HS-27A (cell line): ENCODE measurements around the gene GPSM1.
"Not testable (repeated sequence)": the region's sequence is repeated elsewhere in the genome, so short reads cannot be mapped to it uniquely, and the experiment has no call there.

Experiments
- DNase-seq: peaks from one replicate; pipeline ENCODE4 v3.0.0-alpha.2; 2012; ENCODE audit warnings: low read depth, missing footprints

Gene GPSM1

DNA sequence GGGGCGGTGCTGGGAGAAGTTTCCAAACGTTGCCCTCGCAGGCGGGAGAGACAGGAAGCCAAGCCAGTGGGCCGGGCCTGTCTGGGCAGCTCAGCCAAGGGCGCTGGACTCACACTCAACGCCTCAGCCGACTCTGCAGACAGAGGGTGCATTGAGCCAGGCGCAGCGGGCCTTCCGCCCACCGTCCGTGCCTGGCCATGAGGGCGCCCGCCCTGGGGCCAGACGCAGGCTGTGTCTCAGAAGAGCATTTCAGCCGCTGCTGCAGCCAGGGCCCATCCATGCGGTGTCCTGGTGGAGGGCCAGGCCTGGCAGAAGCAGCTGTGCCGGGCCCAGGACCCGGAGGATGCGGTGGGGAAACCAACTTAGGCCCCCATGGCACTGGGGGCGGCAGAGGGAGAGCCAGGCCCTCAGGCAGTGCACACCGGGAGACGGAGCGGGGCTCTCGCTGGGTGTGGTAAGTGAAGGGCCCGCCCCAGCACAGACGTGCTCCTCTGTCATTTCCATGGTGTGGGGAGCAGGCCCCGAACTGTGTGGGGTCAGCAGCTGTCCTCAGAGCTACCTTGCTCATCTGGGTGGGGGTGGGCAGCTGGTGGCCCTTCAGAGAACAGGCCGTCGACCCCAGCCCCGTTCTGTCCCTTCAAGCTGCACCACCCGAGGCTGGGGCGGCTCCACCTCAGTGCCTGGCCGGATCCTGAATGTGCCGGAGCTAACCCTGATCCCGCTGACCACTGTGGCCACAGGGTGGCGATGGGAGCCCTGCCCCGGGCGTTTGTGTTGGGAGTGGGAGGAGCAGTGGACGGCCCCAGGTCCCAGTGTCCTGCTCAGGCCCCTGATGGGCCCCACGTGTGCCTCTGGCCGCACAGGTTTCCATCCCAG lies 18.2 kb downstream of the GPSM1 start:
- DNase-seq = no peak

DNA sequence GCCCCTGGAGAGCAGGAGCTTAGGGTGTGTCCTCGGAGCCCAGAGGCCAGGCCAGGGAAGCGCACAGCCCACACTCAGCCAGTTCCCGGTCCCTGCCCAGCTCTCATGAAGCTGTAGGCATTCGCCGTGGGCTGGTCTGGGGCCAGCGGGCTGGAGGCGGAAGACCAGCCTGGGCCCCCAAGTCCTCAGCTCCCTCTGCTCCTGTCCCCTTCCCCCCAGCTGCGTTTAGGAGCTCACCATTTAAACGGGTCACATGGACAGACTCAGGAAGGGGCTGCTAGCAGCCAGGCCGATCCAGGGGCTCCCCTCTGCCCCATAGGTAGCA lies 18.8 kb downstream of the GPSM1 start:
- no peak for DNase-seq

DNA sequence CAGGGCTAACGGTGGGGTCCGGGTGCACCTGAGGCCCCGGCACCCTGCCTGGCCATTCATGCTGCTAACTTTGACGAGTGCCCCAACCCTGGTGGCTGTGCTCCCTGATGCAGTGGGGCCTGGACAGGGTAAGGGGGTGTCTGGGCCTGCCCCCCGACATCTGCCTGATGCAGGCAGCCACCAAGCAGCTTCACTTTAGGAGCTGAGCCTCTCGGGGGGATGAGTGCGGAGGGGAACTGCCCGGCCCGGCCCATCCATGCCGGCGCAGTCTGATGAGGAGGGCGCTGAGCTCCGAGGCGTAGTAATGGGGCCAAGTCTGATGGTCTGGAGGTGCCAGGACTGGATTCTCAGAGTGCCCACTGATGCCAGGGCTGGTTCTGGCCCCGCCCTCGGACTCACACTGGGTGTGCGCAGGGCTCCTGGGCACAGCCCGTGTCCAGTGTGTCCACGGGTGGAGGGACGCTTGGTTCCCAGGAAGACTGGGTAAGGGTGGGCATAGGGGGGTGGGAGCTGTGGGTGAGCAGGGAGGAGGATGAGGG lies 19.7 kb downstream of the GPSM1 start:
- no peak for DNase-seq

DNA sequence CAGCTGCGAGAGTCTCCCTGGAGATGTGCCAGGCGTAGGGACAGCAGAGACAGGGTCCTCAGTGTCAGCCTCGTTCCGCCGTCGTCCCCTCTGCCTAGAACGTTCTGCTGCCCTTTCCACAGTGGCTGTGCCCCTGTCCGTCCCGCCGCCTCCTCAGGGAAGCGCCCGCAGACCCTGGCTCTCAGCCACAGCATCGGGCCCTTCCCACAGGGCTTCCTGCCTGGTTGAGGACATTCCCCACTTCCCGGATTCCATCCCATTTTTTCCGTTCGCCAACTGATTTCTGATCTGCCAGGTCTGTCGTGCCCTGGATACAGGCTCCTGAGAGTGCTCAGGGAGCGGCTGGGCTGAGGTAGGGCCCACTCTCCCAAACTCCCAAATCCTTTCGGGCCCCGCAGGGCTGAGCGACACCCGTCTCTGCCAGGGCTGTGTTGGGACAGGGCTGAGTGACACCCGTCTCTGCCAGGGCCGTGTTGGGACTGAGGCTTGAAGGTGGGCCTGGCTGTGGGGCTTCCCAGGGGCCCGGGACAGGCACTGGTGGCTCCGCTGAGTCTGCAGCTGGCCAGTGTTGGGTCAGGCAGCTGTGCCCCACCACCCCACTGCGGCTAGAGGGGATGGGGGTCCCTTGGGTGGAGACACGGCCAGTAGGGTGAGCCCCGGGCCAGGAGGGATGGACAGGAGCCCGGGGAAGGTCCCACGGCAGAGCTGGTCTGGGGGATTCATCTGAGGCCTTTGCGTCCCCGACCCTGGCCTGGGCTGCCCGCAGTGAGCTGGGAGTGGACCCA lies 20.3 kb downstream of the GPSM1 start:
- no peak for DNase-seq

DNA sequence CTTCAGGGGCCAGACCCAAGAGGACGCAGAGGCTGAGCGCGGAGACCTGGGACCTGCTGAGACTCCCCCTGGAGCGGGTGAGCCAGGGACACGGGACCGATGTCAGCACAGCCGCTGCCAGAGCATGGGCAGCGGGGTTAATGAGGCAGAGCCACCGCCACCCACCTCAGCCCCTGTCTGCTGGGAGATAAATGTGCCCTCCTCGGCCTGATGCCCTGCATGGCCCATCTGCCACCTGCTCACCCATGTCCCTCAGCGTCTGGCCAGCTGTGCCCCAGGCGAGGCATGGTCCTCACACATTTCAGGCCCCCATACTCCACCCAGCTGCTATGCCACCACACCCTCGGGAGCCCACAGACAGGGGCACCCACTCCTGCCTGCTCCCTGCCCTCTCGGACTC lies 21.4 kb downstream of the GPSM1 start:
- DNase-seq = no peak

DNA sequence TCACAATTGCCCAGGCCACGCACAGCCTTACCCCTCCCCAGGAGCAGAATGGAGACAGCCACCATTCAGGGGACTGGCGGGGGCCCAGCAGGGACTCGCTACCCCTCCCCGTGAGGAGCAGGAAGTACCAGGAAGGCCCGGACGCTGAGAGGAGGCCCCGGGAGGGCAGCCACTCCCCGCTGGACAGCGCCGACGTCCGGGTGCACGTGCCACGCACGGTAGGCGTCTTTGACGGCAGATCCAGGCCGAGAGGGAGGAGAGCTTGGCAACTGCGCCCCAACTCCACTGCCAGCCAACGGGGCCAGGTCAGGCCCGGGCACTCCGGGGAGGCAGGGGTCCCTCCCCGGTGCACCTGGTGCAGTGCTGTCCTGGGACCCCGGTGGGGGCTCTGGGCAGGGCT lies 22.2 kb downstream of the GPSM1 start:
- DNase-seq = no peak

DNA sequence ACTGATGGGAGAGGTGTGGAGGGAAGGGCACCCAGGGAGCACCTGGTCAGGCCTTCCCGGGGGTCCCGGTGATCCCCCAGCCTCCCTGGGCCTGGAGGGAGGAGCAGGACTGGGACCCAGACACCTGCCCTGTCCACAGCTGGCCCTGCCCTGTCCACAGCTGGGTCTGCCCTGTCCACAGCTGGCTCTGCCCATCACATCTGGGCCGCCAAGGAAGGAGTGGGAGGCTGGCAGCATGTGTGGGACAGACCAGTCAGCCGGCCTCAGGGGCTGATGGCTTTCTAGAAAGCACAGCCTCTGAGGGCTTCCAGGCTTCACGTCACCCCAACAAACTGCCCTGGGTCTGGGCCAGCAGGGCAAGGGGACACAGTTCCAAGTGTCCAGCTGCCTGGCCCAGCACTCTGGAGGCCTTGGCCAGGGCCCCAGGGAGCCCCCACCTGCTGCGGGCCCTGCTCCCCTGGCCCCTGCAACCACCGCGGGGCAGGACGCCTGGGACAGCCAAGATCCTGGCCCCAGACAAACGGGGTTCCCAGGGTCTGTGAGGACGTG lies 24.0 kb downstream of the GPSM1 start:
- no peak for DNase-seq

DNA sequence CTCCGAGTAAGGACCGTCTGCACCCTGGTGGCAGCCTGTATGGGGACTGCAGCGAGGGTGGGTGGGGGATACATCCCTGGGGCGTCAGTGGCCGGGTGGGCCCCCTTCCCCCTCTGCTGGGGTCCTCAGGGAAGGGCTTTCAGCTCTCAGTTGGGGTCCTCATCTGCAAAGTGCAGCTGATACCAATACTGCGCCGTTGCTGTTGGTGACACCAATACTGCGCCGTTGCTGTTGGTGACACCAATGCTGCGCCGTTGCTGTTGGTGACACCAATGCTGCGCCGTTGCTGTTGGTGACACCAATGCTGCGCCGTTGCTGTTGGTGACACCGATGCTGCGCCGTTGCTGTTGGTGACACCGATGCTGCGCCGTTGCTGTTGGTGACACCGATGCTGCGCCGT lies 24.5 kb downstream of the GPSM1 start:
- DNase-seq = not testable (repeated sequence)

DNA sequence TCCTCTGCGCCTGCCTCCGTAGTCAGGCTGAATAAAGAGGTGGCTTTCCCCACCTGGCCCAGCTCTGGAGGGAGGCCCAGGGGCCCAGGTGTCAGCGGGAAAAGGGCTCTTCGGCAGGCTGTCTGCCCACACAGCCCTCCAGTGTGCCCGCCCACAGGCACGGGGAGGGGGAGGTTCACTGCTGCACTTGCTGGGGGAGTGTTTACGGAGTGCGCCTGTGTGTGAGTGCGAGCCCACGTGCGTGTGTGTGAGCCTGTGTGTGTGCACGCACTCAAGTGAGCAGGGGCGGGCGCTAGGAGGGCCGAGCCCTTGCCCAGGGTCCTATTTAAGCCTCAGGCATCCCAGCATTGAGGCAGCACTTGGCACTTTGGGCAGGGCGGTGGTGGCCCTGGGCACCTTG lies 25.3 kb downstream of the GPSM1 start:
- DNase-seq = no peak

DNA sequence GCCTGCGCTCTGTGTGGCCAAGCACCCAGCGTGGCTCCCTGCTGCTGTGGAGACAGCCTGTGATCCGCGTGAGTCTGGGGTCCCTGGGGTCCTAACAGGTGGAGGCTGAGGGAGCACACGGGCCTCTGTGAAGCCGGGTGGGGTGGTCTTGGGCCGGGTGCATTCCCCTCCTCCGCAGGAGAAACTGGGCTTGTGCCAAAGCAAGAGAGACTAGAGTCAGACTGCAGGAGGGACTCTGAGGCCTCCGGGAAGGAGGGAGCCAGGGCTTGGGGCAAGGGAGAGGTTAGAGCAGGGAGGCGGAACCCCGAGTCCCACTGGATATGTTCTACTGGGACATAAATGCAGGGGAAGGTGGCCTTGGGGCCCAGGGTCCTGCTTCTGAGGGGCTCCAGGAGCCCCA lies 25.7 kb downstream of the GPSM1 start:
- no peak for DNase-seq

DNA sequence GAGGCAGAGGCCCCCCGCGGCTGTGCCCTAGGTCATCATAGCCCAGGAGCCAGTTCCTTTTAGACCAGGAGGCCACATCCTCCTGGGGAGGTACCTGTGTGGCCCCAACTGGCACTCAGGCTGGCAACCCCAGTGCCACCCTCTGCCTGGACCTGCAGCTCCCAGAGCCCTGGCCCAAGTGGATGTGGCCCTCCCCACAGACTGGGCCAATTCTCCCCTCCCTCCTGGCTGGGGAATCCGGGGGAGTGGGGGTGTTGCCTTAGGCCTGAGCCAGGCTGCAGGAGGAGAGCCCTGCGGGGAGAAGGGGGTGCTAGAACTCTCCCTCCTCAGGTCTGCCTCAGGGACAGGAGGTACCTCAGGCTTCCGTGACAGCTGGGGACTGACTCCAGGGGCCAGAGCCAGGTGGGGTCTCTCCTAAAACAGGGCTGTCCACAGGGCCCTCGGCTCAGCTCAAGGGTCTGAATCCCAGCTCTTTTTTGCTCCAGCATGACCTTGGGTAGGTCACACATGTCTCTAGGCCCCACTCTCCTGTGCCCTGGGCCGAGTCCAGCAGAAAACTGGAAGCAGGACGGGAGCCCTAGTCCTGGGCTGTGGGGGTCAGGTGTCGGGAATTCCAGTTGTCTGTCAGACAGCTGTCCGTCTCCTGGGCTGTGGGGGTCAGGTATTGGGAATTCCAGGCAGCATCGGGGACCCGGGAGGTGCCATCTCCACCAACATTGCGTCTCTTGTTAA lies 26.6 kb downstream of the GPSM1 start:
- DNase-seq = no peak

DNA sequence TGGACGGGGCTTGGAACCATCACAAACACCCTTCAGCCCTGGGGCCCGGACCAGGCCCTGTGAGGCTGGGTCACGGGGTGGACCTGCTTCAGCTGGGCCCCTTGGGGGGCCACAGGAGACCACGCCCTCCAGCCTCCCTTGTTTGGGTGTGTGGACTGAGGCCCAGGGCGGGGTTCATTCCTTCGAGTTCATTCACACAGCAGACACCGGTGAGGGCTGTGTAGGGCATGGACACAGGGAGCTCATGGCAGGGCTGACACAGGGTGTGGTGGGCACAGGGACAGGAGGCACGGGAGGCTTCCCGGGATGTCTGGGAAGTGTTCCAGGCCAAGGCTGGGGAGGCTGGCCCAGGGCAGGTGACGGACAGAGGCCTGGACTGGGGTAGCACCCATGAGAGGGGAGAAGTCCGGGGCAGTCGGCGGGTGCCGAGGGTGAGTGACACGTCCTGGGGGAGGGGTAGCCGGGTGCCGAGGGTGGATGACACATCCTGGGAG lies 27.3 kb downstream of the GPSM1 start:
- DNase-seq = no peak

DNA sequence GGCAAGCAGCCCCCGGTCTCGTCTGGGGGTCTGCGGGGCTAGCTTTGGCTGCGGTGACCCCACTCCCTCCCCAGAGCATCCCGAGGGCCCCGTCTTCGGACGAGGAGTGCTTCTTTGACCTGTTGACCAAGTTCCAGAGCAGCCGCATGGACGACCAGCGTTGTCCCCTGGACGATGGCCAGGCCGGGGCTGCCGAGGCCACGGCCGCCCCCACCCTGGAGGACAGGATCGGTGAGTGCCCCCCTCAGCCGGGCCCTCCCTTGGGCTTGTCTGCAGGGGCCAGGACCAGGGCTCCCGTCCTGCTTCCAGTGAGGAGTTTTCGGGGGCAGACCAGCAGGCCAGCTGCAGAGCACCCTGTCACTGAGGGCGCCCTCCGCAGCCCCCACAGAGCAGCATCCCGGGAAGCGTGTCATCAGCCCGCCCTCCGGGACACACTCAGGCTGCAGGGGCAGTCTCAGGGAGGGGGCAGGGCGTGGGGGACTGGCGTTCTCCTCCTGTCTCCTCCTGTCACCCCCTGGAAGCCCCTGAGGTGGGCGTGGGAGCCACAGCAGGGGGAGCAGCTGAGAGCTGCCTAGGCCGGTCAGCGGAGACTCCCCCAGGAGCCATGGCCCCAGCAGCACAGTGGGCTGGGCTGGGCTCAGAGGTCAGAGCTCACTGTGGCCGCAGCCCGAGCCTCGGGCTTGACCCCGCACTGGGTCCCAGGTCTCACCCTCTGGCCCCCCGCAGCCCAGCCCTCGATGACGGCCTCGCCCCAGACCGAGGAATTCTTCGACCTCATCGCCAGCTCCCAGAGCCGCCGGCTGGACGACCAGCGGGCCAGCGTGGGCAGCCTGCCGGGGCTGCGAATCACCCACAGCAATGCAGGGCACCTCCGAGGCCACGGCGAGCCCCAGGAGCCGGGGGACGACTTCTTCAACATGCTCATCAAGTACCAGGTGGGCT lies 28.5 kb downstream of the GPSM1 start:
- DNase-seq = no peak

DNA sequence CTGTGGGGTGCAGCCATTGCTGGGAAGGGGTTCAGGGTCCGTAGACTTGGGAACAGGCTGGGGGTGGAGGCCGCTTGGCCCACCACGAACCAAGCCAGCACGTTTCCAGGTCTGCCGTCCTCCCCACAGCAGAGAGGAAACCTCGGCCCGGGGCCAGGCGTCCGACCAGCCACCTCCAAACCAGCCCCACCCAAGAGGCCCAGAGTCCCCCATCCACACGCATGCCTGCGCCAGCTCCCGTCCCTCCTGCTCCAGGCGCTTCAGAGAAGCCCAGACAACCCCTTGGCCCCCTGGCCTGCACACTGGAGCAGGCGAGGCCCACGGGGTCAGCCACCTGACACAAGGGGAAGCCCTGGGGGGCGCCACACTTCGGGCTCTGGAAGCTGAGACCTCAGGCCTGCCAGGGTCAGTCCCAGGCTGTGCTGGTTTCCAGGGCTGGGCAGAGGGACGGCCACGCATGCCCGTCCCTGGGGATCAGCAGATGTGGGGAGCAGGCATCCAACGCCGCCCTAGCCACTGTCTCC lies 29.9 kb downstream of the GPSM1 start:
- no peak for DNase-seq

DNA sequence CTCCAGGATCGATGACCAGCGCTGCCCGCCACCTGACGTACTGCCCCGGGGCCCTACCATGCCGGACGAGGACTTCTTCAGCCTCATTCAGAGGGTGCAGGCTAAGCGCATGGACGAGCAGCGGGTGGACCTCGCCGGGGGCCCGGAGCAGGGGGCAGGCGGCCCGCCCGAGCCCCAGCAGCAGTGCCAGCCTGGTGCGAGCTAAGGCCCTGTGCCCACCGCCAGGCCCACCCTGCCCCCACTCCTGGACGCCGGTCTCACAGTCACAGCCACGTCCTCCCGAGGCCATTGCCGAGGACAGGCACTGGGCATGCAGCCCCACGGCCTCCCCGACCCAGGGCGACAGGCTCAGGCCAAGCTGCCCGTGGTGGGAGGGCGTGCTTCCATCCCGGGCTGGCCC lies 30.7 kb downstream of the GPSM1 start:
- DNase-seq = no peak

DNA sequence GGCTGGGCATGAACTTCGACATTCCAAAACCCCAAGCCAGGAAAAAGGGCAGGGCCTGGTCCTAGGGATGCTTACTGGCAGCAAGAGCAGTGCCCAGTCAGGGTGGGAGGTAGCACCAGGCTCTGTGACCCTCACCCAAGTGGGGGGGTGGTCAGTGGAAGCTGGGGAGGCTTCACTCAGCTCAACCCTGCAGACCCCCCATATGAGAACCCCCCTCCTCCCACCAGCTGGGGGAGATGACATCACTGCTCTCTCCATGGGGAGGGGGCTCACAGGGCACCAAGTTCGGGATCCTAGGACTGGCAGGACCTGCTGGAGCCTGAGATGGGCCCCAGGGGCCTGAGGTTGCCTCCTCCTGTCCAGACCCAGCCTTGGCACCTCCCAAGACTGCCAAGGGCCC lies 31.5 kb downstream of the GPSM1 start:
- no peak for DNase-seq

DNA sequence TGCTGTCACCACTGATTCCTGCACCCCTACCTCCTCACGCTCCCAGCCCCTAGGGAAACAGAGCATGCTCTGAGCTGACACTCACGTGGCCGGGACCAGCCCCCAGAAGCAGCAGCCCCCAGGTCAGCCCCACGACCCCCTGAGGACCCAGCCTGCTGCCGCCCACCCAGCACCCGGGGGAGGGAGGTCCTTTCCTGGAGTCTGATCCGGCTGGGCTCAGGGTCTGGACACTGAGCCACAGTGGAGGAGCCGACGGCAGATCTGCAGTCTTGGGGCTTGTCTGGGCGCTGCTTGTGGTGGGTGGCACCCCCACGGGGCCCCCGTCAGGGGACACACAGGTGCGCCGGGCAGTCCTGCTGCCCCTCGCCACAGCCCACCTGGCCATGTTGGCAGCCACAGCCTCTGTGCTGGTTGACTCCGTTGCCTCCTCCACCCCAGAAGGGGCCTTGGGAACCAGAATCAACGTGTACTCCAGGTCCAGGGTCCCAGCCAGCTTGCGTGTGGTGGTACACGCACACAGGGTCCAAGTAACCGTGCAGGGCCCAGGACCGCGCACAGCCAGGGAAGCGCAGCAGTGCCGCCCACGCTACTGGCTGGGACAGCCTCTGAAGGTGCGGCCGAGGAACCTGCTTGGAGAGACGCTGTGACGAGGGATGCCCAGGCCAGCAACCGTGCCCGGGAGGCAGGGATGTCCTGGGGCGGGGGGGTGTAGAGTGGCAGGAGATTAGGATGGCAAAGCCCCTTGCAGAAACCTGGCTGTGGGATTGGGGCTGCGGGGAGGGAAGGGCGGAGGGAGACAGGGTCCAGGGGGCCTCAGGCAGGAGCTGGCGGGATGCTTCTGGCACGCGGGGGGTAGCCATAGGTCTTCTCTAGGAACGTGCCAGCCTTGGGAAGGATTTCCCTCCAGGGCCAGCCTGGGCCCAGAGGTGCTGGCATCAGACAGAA lies 32.7 kb downstream of the GPSM1 start:
- DNase-seq = no peak

DNA sequence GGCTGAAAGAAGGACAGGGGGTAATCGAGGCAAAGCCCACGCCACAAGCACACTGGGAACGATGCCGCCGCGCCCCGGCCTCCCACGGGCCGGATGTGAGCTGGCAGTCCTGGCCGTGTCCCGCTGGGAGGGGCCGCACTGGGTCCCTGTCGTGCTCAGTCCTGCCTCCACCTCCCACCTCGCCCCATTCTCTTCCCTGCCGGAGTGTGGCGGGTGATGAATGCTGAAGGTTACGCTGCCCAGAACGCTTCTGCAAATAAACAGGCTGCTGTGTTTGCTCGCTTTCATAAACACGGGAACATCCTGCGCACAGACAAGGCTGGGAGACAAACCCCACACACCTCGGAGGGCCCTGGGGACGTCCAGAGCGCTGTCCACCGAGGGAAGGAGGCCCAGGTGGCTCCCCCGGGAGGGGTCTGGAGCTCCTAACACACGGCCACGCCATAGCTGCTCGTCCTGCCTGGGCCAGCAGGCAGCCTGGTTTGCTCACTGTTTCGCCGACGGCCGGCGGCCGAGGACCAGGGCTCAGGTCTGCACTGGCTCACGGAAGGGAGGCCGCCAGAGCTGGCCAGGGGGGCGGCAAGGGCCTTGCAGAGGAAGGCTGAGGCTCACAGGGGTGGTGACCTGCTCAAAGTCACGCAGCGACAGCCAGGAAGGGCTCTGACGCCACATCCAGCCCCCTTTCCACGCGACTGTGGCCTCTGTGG lies 33.9 kb downstream of the GPSM1 start:
- no peak for DNase-seq
